Left renal pelvis (tissue), 4 donors: Measurements from ENCODE around the gene YIPF3. TPM values are rescaled to one million over a fixed set of nuclear protein-coding genes. Genes with fewer than 3 reads are reported as not detected.

Source experiments
- DNase-seq, 4 donors: peaks; one replicate each; pipeline ENCODE4 v3.0.0-alpha.2; 2013; ENCODE audit warnings: low read depth in 4 of 4, low spot score in 3 of 4
- polyA plus RNA-seq, 4 donors: library from polyadenylated mRNA; unstranded; fragments of 120-200 nt; gene quantifications; one replicate each; pipeline ENCODE4 v1.2.1, GENCODE V29; 2013; ENCODE audit not compliant: insufficient read length in 4 of 4

YIPF3 gene
- polyA plus RNA-seq, 4 donors: 126 to 150 (median 145) TPM

DNA sequence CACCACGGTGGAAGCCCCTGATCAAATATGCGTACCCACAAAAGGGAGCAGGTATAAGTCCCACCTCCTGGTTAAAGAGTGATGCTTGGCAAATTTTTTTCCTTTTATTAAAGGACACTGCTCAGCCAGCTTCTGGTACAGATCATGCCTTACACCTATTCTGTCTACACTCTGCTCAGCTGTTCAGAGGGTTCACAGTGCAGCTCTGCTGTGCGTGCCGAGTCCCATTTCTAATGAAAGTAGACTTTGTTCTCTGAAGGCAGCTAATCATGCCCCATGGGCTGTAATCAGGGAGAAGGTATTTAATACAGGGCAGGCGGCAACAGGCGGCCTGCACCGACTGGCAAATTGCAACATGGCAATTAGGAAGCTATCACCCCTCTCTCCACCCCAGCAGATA is 22.9 kb downstream of the YIPF3 start:
- no peak for DNase-seq

DNA sequence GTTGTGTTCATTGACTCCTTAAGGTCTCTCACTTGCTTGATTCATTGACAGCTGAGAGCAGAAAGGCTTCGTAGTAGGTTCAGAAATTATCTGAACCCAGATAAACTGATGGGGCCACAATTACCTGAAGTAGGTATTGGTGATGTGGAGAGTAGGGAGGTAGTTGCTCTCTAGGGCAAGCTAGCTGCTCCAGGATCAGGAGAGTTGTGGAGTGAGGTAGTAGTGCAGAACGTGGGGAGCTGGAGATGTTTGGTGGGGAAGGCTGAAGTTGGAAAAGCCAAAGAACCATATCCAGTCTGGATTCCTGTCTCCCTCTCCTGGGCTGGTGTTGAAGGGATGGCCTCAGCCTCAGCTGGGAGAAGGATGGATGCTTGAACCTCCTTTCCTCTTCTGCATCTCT is 23.5 kb downstream of the YIPF3 start:
- no peak for DNase-seq

DNA sequence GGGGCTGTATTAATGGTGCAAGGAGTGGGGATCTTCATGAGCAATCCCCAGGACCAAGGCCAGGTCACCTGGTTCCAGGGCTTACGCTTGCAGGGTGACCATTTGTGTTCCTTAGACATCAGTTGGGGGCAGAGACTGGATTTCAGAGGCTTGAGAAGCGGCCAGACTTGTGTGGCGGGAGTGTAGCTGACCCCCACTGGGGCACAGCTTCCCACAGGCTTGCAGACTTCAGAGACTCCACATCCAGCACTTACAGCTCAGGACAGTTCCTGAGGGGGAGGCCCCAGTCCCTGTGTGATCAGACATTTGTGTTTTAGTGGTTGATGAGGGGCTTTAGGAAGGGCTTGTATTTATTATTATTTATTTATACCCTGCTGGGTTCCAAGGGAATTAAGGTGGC is 24.1 kb downstream of the YIPF3 start:
- no peak for DNase-seq

DNA sequence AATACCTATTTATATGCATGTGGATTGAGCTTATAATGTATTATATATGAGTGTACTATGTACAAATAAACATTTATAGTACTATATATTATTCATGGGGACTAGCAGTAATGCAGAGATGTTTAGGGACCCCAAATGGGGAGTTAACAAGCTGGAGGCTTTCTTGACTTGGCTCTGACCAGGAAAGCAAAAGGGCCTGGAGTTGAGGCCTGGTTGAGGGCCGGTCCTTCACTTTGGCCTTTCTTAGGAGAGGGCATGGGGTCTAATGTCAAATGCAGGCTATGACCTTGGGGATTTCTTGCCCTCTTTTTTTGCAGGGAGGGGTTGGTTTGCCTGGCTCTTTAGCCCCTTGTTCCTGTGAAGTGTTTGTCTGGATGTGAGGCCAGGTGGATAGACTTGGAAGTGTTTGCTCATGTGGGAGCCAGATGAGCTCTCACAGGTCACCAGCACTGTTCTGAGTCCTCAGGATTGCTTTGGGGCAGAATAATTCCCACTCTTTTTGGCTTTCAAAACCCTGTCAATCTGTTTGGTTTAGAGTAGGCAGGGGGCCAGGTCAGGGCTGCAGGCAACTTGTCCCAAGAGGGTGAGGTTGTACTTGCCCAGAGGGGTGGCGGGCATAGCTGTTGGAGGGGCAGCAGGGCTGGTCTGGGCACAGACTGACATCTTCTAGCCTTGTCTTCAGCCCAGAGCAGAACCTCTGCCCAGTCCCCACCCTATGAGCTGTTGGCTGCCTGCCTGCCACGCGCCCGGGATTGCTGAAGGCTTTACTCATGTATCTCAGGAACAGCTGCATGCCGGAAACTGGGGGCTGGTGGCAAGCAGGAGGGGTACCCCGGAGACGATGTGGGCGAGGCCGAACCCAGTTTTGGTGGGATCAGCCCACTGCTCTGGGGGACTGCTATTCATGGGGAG is 24.7 kb downstream of the YIPF3 start:
- DNase-seq: no peak

DNA sequence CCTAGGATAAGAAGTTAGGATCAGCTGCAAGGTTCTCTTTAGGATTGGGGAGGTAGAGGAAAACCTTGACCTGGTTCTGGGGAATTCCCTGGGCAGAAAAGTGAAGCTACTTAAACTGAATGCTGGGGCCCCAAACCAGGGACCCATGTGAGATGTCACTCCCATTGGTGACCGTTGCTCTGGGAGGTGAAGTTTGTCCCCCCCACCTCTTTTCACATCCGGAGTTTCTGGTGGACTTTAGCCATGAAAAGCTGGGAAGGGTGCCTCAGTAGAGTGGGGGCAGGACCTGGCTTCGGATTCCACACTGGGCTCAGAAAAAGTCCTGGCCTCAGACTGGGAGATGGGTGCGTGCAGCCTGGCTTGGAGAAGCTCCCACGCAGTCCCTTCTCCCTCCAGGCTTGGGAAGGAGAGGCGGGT is 26.2 kb downstream of the YIPF3 start:
- DNase-seq: no peak

DNA sequence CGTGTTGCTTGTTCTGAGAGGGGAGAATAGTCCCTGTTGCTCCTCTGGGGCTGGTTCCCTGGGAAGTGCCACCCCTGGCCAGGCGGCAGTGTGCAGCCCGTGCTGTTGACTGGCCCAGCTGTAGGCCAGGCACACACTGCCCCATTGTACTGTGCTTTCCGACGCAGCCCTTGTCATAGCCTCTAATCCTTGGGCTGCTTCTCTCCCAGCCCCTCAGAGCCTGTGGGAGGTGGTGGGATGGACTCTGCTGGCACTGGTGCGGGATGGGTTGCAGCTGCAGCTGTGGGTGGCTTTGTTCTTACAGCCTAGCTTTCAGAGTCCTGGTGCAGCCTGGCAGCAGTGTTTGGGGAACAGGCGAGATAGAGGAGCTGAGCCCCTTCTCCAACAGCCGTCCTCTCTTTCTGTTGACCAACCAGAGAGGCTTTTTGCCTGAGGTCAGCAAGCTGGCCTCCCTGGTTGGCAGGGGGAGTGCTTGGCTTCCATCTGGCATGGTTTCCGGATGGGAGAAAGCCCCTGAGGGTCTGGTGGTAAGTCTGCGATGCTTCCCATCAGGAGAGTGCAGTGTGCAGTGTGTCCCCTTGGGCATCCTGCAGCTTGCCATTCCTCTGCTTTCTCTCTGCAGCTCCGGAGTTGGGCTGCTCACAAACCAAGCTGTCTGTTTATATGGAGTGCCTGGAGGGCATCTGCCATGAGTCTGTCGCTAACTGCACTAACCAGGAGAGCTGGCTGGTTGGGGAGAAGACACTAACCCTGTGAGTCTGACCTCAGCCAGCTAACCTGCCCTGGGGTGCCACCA is 27.3 kb downstream of the YIPF3 start:
- no peak for DNase-seq

DNA sequence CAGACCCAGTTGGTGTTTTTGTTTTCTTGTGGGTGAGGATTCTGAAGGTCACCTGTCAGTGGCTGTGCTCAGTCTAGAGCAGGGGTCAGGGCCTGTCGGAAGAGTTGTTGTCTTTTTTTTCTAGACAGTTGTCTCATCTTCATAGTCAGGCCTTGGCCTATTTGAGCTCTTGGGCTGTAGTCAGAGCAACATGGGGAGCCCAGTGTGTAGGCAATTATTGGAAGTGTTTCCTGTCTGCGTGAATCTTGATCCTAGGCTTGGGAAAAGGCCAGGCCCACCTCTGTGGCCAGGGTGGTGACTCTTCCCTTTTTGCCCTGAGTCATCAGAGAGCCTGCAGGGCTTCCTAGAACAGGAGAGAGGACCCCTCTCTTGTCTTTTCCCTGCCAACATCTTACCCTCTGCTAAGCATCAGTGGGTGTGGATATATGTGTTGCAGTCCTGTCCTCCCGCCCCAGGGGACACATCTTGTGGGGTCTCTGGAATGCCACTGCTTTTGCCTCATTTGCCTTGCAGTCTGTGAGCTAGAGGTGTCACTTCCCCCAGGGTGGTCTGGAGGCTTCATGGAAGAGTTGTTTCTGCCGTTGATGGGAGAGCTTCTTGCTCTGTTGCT is 28.0 kb downstream of the YIPF3 start:
- no peak for DNase-seq

DNA sequence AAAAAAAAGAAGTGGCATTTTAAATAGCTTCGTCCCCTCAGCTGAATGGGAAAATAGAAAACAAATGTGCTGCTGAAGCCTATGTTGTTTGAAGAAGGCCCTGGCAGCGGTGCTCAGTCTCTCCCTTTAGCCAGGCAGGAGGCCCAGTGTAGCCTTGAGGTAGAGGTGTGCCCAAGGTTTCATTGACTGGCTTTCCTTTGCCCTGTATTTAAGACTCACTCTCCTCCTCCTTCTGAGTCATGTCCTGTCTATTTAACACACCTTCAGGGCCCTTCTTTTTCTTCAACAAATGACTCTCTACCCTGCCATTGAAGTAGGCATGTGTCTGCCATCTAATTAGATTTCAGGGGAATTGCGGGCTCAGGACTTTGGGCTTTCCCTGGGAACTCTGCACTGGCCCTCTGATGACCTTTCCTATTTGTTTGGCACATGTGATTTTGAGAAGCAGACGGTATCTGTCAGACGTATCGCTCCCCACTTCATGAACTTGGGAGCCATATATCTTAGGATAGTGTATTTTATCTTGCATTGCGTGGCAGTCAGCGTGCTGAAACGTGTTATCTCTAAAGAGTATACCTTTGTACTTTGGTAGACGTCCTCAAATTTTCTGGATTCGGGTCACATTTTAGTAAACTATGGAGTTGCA is 35.0 kb downstream of the YIPF3 start:
- DNase-seq: no peak

DNA sequence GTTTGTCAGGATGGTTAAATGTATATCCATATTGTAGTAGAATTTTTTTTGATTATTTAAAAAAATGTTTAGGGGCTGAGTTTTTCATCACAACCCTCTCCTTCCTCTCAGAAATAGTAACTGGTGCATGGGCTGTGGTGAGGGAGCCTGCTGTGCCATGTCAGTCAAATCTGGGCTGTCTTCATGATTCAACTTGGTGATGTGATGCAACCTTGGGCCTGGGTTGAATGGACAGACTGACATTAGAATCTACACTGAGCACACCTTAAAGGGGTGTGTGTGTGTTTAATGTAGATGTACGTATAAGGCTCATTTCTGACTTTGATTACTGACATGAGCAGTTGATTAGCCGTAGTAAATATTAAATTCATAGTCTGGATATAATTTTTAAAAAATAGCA is 35.7 kb downstream of the YIPF3 start:
- DNase-seq: no peak

DNA sequence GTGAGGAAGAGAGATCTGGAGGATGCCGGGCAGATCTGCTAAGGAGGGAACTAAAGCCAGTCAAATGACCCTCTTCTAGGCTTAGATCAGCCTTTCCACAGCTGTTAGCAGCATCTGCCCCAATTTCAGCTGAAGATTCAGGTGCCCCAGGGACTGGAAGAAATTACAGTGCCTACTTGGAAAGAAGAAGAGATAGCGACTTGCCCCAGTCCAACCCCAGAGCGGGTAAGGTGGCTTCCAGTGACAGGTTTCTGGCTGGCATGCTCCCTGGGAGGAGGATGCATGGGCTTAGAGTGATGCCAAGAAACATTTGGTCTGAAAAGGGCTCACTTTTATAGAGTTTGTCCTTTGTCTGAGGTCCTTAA is 38.7 kb downstream of the YIPF3 start:
- no peak for DNase-seq

DNA sequence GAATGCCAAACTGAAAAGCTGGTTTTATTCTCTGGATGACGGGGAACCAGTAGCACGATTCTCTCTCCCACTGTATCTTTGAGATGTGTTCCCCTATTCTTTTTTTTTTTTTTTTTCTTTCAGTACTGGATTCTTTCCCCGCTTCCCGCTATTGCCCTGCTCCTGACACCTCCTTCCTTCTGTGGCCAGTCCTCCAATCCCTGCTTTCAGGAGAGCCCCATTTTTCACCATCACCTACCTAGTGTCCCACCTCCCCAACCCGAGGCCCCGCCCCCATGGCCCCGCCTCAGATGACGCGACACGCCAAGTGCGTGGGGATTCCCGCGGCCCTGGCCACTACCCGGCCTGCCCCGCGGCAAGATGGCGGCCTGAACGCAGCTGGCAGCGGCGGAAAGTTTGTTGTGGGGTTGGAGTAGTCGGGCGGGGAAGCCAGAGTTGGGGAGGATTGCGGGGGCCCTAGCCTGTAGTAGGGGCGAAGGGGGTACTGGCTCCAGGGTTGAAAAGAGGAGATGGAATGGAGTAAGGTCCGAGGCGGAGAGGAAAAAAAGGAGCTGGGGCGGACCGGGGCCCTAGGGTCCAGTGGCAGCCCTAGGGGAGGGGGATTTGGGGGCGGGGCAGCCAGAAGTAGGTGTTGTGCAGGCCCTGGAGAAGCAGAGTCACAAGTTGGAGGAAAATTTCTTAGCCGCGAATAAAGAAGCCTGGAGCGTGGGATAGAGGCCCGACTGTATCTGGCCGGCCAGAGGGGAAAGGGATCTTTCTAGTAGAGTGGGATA is 39.3 kb downstream of the YIPF3 start, which contains the start of gene TJAP1:
Gene TJAP1, plus strand, starts transcription at position 336 of the 773 bp plus-strand sequence. CDS start 21,432 bp downstream, outside the sequence.
- DNase-seq: peak; percentile 75 to 80 (median 78)

DNA sequence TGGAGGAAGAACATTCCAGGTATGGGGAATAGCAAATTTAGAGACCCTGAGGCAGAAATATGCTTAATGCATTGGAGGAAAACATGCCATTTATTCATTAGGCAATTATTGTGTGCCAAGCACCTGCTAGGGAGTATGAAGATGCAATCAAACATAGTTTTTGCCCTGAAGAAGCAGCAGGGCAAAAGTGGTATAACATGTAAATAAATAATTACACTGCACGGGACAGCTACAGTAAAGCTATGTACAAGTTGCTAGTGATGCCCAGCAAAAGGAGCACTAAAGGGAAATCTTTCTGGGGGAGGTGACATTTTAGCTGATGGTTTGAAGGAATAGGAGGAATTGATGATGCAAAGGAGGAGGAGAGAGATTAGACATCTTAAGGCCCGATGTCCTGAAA is 40.0 kb downstream of the YIPF3 start:
- DNase-seq: no peak

DNA sequence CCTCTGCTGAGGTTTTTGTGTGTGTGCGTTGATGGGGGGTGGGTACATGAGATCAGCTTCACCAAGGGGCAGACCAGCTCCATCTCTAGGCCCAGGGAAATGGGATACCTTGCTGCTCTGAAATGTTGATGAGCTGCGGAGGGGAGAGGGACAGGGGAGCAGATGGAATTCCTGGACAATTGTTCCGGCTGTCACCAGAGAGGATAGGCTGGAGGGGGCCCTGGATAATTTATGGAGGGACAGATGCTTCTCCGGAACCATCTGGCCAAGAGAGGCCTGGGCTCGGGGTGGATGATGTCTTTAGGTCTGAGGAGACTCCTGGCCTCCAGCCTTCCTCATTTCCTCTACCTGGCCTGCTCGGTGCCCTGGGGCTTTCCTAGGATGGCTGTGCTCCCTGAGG is 41.2 kb downstream of the YIPF3 start:
- DNase-seq: no peak

DNA sequence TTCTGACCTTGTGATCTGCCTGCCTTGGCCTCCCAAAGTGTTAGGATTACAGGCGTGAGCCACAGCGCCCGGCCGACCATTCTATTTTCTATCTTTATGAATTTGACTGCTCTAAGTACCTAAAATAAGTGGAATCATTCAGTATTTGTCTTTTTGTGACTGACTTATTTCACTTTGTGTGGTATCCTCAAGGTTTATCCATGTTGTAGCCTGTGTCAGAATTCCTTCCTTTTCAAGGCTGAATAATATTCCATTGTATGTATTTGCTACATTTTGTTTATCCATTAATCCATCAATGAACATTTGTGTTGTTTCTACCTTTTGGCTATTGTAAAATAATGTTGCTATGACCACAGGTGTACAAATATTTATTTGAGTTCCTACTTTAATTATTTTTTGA is 44.2 kb downstream of the YIPF3 start:
- no peak for DNase-seq

DNA sequence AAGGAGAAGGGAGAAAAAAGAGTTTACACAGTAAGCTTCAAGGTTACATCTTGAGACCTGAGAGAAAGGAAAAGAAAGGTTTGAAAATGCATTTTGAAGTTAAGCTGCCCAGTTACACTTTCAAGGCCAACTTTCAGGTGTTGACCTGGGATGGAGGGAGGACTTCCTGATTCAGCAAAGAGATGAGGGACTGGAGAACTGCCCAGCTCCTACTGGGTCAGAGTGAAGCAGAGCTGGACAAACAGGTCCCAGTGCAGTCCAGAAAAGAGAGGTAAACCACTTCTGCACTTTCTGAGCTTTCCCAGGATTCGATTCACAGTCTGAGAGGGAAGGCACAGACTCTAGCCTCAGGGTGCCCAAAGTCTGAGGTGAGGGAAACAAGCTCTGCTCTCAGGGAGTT is 45.3 kb downstream of the YIPF3 start:
- no peak for DNase-seq

DNA sequence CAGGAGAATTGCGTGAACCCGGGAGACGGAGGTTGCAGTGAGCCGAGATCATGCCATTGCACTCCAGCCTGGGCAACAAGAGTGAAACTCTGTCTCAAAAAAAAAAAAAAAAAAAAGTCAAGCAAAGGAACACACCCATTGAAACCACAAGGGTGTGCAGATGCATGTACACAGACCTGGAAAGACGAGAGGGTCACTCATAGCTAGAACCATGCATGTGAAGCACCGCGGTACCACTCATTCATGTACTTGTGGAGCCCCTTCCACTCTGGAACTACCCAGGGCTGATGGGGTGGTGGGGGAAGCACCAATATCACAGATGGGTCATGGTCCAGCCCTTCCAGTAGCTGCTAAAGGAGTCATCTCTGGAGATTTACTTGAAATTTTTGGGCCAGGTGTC is 46.8 kb downstream of the YIPF3 start:
- DNase-seq: no peak

DNA sequence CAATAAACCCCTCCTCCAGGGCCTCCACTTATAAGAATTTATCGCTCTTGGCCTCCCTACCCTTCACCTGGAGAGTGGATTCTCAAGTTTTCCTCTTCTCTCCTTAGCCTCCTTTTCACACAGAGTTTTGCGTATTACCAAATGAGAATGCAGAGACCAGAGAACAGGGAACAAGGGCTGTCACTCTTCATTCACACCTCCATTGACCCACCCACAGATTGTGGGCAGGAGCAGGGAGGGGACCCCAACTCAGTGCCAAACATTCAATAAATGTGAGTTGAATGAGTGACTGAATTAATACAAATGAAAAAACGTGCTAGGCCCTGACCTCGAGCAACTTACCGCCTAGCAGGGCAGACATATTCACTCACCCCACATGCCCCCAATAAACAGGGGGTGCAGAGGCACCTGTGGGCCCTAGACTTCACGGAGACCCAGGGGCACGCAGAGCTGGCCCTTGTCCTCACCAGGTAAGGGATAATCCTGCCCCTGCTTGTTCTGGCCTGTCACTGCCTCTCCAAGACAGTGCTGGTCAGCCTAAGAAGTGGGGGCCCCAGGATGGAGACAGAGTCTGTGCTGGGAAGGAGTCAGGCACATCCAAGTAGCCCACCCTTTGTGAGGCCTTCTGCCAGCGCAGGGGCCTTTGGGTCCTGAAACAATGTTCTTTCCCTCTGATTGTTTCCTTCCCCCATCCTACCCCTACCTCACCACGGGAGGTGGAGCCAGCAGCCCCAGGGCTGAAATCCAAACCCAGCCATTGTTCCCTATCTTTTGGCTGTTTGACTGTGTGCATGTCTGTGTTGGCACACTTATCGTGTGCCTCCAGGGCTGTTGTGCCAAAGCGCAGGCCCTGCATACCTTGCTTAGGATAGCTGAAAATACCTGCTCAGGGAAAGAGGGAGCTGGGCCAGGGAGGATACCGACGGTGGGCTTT is 47.7 kb downstream of the YIPF3 start:
- DNase-seq: no peak

DNA sequence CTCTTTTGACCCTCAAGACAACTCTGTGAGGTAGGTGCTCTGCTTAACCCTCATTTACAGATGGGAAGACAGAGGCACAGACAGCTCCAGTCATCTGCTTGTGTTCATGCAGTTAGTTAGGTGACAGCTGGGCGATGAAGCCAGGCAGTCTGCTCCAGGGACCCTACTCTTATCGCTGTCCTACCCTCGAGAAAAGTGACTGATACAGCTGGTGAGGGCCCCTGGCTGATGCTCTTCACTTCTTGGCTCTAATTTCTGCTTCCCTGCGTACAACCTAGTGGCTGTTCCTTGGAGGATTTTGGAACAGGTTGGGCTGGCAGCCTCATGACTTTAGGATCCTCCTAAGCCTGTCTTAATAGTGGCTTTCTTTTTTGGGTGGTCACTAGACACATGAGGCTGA is 48.5 kb downstream of the YIPF3 start:
- no peak for DNase-seq

DNA sequence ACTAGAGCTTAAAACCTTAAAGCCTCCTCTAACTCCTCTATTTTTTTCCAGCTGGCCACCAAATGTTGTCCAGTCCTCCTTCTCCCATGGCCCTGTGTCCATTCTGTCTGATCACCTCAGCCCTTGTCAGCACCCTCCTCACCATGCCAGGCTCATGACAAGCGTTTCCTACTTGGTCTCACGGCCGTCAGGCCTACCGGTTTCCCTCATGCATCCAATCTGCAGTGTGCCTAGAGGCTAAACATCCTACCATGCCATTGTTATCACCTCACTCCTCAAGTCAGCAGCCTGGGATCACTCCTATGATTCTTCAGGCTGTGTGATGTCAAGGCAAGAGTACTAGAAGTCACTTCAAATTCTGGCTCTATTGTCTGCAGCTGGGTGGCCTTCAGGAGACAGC is 49.0 kb downstream of the YIPF3 start:
- no peak for DNase-seq
